GM10248 (cell line): ENCODE results near the gene PHLDB1.
"Not testable (repeated sequence)": the region's sequence is repeated elsewhere in the genome, so short reads cannot be mapped to it uniquely, and the experiment has no call there.

Experiments used
- CTCF ChIA-PET: fragments of 300-600 bp; sonication (Branson Sonifier 250); formaldehyde crosslinking; extraction: SDS; loops from one replicate; lab custom pipeline; 2021; ENCODE audit warnings: antibody characterized with exemption; lab: Yijun Ruan, JAX
- POLR2A ChIA-PET: fragments of 350-650 bp; sonication (Branson Sonifier 250); formaldehyde crosslinking; extraction: SDS; loops from one replicate; lab custom pipeline; 2020; ENCODE audit warnings: antibody characterized with exemption; lab: Yijun Ruan, JAX
- DNase-seq: peaks from one replicate; pipeline ENCODE4 v3.0.0; 2012; ENCODE audit errors: extremely low spot score
- TF ChIP-seq, protein P1 (sequence below): IDR thresholded peaks from 2 replicates; pipeline ENCODE4 v1.5.1; 2012; ENCODE audit warnings: mild to moderate bottlenecking, low read depth; ENCODE audit errors: extremely low read depth, missing control alignments, control extremely low read depth

The PHLDB1 gene

DNA sequence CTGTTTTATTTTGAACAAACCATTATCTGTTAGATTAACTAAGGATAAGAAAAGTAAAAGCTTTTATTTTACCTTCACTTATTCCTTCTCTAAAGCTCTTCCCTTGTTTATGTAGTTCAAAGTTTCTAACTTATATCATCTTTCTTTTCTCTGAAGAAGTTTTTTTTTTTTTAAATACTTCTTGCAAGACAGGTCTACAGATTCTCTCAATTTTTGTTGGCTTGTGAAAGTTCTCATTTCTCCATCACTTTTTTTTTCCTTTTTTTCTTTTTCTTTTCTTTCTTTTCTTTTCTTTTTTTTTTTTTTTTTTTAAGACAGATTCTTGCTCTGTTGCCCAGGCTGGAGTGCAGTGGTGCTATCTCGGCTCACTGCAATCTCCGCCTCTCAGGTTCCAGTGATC lies 76.8 kb downstream of the PHLDB1 start:
- DNase-seq = no peak

DNA sequence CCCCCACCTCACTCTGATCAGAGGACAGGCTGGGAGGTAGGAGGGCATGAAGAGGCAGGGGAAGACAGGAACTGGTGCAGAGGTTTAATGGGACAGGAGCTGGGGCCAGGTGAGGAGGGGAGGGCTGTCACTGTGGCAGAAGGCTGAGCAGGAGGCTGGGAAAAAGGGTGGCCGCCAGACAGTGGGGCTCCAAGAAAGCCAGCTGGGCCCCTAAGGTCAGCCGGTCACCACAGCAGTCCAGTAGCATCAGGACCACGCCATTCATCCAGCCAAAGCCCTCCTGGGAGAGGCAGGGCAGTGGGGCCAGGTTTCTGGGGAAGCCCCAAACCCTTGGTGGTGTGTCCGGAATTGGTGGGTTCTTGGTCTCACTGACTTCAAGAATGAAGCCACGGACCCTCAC lies 80.5 kb downstream of the PHLDB1 start:
- ChIA-PET CTCF (interaction anchor here (1.1 to 4.3 kb wide), 5 partner anchors 17 to 245 kb away, joined by 3 to 45 read pairs (median 13); no protein-coding TSS in a partner anchor), POLR2A (interaction anchor here (0.6 kb wide), 1 partner anchor 112 kb away, joined by 5 read pairs; no protein-coding TSS in a partner anchor)
- TF ChIP-seq, protein P1, sequence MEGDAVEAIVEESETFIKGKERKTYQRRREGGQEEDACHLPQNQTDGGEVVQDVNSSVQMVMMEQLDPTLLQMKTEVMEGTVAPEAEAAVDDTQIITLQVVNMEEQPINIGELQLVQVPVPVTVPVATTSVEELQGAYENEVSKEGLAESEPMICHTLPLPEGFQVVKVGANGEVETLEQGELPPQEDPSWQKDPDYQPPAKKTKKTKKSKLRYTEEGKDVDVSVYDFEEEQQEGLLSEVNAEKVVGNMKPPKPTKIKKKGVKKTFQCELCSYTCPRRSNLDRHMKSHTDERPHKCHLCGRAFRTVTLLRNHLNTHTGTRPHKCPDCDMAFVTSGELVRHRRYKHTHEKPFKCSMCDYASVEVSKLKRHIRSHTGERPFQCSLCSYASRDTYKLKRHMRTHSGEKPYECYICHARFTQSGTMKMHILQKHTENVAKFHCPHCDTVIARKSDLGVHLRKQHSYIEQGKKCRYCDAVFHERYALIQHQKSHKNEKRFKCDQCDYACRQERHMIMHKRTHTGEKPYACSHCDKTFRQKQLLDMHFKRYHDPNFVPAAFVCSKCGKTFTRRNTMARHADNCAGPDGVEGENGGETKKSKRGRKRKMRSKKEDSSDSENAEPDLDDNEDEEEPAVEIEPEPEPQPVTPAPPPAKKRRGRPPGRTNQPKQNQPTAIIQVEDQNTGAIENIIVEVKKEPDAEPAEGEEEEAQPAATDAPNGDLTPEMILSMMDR = no peak
- DNase-seq = no peak

More for the DNA sequence above, 76.8 kb downstream of the PHLDB1 start:
- TF ChIP-seq, protein P1 = no peak
- ChIA-PET CTCF (no interaction called here), POLR2A (no interaction called here)

DNA sequence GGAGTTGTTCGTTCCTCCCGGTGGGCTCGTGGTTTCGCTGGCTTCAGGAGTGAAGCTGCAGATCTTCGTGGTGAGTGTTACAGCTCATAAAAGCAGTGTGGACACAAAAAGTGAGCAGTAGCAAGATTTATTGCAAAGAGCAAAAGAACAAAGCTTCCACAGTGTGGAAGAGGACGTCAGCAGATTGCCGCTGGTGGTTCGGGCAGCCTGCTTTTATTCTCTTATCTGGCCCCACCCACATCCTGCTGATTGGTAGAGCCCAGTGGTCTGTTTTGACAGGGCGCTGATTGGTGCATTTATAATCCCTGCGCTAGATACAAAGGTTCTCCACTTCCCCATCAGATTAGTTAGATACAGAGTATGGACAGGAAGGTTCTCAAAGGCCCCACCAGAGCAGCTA lies 80.9 kb downstream of the PHLDB1 start:
- CTCF ChIA-PET = interaction anchor here (1.1 to 4.3 kb wide), 11 partner anchors 16 to 309 kb away, joined by 3 to 45 read pairs (median 7); partner anchors contain the start of genes CENATAC and DDX6
- POLR2A ChIA-PET = interaction anchor here (0.6 to 1.1 kb wide), 2 partner anchors 112 to 210 kb away, joined by 3 to 5 read pairs; no protein-coding TSS in a partner anchor
- DNase-seq = not testable (repeated sequence)

DNA sequence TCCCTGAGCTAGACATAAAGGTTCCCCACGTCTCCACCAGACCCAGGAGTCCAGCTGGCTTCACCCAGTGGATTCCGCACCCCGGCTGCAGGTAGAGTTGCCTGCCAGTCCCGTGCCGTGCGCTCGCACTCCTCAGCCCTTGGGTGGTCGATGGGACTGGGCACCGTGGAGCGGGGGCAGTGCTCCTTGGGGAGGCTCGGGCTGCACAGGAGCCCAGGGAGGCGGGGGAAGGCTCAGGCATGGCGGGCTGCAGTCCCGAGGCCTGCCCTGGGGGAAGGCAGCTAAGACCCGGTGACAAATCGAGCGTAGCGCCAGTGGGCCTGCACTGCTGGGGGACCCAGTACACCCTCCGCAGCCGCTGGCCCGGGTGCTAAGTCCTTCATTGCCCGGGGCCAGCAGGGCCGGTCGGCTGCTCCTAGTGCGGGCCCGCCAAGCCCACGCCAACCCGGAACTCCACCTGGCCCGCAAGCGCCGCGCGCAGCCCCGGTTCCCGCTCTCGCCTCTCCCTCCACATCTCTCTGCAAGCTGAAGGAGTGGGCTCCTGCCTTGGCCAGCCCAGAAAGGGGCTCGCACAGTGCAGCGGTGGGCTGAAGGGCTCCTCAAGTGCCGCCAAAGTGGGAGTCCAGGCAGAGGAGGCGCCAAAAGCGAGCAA lies 81.6 kb downstream of the PHLDB1 start:
- no peak for DNase-seq
- ChIA-PET CTCF (interaction anchor here (0.9 to 4.3 kb wide), 59 partner anchors 8 to 309 kb away, joined by 3 to 45 read pairs (median 6); partner anchors contain the start of genes BCL9L, CENATAC, CXCR5 and DDX6), POLR2A (interaction anchor here (1.1 kb wide), 1 partner anchor 209 kb away, joined by 3 read pairs; no protein-coding TSS in a partner anchor)
- TF ChIP-seq, protein P1 = no peak

DNA sequence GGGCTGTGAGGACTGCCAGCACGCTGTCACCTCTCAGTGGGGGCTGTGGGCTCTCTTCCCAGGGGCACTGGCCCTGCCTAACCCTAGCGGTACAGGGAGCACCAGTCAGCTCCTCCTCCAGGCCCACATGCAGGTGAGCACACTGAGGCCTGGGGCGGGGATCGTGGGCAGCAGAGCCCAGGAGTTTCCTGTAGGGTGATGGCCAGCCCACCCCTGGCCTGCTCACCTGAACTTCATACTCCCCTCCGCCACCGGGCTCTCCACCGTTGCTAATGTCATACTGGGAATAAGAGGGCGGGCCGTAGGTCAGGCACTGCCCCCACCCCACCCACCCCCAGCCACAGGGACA lies 82.1 kb downstream of the PHLDB1 start:
- DNase-seq = no peak
- TF ChIP-seq, protein P1 = no peak
- POLR2A ChIA-PET = no interaction called here
- CTCF ChIA-PET = interaction anchor here (0.7 to 4.3 kb wide), 82 partner anchors 9 to 685 kb away, joined by 3 to 45 read pairs (median 5); partner anchors contain the start of genes BCL9L, CBL, CENATAC and CXCR5

DNA sequence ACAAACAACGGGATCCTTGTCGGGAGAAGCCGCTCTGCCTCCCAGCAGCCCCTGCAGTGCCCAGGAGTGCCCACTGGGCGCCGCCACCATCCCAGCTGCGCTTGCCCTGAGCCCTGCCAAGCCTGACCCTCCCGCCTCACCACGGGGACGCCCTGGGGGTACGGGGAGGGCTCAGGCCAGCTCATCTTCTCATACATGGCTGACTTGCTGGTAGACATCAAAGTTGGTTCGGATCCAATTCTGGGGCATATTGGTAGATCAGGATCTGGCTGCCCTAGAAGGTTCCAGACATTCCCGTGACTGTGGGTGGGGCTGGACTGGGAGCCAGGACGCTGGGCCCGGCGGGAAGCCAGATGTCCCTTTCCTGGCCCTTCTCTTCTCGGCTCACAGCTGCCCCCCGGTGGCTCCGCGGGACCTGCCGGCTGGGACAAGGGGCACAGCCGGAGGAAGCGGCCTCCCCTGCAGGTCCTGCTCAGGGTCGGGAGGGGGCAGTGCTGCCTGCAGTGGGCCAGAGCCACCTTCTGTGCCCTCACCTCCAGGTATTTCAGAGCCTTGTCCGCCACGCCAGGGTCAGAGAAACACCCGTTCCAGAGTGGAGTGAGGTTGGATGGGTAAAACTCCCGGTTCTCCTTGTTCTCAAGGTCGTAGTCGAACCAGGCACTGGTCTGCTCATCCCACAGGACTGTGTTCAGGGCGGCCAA lies 82.6 kb downstream of the PHLDB1 start:
- TF ChIP-seq, protein P1 = peak; percentile 99
- peak; percentile 90 for DNase-seq
- CTCF ChIA-PET = interaction anchor here (0.7 to 4.3 kb wide), 85 partner anchors 9 to 684 kb away, joined by 3 to 45 read pairs (median 5); partner anchors contain the start of genes BCL9L, CBL, CENATAC and CXCR5
- POLR2A ChIA-PET = no interaction called here
